Suppressor macrophage treated with lipopolysaccharide for 1 hour (primary cell): ENCODE data around the gene BACH2.
"Not testable (repeated sequence)": the region's sequence is repeated elsewhere in the genome, so short reads cannot be mapped to it uniquely, and the experiment has no call there.

Source experiments
- DNase-seq, 3 donors: peaks; one replicate each; pipeline ENCODE4 v3.0.0-alpha.2; 2020 to 2022

Gene BACH2

GRCh38 chr6:90055924-90056323 is 240.7 kb downstream of the BACH2 start:
- not testable (repeated sequence) for DNase-seq

DNA sequence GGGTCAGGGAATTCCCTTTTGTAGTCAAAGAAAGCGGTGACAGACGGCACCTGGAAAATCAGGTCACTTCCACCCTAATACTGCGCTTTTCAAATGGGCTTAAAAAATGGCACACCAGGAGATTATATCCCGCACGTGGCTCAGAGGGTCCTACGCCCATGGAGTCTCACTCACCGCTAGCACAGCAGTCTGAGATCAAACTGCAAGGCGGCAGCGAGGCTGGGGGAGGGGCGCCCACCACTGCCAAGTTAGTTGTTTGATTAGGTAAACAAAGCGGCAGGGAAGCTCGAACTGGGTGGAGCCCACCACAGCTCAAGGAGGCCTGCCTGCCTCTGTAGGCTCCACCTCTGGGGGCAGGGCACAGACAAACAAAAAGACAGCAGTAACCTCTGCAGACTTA is 242.4 kb downstream of the BACH2 start:
- DNase-seq: not testable (repeated sequence)

DNA sequence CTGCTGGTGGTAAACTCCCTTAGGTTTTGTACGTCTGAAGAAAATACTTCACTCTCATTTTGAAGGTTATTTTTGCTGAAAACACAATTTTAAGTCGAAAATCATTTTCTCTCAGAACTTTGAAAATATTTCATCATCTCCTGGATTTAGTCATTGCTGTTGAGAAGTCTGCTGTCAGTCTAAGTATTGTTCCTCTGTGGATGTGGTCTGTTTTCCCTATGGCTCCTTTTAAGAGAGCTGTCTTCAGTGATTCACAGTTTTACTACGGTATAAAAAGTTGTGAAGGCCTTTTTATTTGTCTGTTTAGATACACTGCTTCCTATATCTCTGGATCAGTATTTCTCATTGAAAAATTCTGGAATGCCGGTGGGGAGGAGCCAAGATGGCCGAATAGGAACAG is 243.0 kb downstream of the BACH2 start:
- no peak for DNase-seq

GRCh38 chr6:90049295-90049694 is 247.3 kb downstream of the BACH2 start:
- no peak for DNase-seq

- DNase-seq: no peak
Observed at GRCh38 chr6:90048206-90048967, 248.3 kb downstream of the BACH2 start.

- no peak for DNase-seq
Observed at GRCh38 chr6:90045535-90045934, 251.1 kb downstream of the BACH2 start.

GRCh38 chr6:90044833-90045381 is 251.7 kb downstream of the BACH2 start:
- peak; percentile 19 to 53 (median 26) for DNase-seq

GRCh38 chr6:90044182-90044832 is 252.3 kb downstream of the BACH2 start:
- DNase-seq: no peak

GRCh38 chr6:90040931-90041330 is 255.7 kb downstream of the BACH2 start:
- no peak for DNase-seq

DNA sequence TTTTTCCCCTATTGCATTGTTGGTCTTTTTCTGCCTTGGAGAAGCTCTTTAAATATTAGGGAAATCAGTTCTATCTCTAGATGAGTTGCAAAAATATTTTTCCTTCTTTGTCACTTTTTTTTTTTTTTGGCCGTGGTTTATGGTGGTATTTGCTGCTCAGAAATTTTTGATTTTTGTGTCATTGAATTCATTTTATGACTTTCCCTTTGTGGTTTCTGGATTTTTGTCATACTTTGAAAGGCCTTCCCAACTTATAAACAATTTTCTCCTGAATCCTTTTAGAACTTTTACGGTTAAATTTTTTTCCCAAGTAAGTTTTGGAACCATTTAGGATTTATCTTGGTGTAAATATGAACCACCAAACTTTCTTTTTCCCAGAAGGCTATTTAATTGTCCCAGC is 256.7 kb downstream of the BACH2 start:
- no peak for DNase-seq

GRCh38 chr6:90038961-90039653 is 257.5 kb downstream of the BACH2 start:
- DNase-seq: no peak

GRCh38 chr6:90036963-90037362 is 259.7 kb downstream of the BACH2 start:
- peak in 1 of 3 donors; percentile 12 for DNase-seq

DNA sequence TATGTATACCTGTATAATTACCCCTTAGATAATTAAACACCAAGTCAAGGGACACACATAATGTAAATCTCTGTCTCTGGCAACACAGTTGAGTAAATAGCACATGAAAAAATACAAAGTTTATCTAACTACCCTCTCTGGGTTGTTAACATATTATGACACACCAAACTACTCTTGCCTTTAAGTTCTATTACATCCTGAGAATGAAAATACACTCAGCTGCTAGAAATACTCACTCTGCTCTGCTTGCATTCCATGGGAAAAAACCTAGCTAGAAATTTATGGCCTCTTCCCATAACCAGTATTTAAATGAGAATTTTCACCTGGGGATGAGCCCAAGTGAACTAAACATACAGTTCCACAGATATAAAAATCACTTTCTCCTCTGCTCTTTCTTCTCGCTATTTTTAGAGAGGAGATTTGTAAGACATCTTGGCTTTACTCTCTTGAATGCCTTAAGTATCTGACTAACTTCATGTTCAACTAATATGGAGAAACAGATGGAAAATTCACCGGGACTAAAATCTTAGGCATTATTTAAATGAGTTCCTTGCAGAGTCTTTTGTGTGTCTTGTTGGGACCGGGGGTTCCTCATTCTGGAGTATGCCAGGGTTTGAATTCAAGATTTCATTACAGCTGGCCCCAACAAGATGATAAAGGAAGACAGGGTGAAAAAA is 261.5 kb downstream of the BACH2 start:
- no peak for DNase-seq

DNA sequence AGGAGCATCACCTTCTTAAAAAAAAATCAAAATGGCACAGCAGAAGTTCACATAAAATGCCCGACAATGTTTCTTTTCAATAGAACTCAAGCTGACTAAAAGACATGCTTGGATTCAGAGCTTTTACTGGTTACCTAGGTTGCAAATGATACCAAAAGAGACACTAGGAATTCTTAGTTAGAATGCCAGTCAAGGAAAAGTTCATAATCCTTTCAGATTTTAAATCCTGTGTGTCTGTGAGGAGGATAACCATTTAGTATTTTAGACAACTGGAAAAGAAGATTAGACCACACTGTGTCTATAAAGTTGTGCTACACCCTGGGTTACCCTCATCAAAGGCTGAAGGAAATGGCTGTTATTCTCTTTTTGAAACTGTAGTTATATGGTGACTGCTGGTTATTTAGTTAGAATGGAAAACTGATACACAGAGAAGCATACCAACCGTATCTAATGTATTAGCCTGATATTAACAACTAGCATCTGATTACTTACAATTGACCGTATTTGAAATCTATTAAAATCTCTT is 262.8 kb downstream of the BACH2 start:
- DNase-seq: no peak

- DNase-seq: not testable (repeated sequence)
Observed at GRCh38 chr6:90032489-90033212, 264.0 kb downstream of the BACH2 start.

- DNase-seq: no peak
Observed at GRCh38 chr6:90028995-90029635, 267.5 kb downstream of the BACH2 start.

DNA sequence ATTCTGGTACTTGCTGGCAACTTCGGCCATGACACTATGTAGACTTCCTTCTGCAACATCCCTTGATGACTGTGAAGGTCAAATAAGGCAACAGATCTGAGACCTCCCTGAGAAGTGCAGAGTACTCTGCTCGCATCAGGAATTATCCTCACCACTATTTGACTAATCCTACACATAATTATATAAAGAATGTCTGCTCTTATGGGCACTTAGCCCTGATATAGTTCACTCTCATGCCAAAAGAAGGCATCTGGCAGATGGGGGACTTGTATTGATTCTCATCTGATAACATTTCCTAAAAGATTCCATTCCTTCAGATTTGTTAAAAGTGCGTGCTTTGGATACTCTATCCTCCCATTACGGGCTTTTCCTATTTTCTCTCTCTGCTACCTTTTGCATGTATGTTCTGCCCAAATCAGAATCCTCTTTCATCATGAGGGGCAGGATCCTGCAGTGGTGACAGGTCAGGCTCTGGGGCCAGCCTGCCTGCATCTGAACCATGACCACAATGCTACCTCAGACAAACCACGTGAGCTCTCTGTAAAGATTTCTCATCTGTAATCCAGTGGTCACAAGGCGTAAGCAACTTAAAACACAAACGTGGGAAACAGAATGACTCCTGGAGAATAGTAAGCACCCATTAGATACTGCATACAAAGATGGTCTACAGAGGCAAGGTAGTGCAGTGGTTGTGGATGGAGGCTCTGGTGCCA is 268.4 kb downstream of the BACH2 start:
- no peak for DNase-seq

DNA sequence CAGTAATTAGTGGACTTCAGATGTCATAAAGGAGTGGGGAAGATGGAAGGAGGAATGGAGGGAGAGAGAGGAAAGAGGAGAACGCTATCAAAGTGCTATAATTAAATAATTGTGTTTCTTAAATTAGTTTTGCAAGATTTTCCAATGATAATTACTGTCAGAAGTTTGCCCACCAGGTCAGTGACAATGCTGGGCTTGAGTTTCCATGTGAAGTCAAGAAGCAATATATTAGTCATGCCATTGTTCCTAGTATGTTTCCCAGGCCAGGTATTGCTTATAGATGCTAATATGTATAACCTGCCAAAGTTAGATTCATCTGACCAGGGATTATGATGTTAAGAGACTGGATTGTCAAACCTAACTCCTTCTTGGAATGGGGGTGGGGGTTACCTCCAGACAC is 270.4 kb downstream of the BACH2 start:
- no peak for DNase-seq

- DNase-seq: peak; percentile 60 to 81 (median 67)
Observed at GRCh38 chr6:90025523-90026061, 271.1 kb downstream of the BACH2 start.

- no peak for DNase-seq
Observed at GRCh38 chr6:90024633-90025032, 272.0 kb downstream of the BACH2 start.
